ENCODE measurements around the gene ZBTB34. TPM values are rescaled to one million over a fixed set of nuclear protein-coding genes. Genes with fewer than 3 reads are reported as not detected.

Gene ZBTB34
- total RNA-seq, 1 donor, result 7.6 TPM

DNA sequence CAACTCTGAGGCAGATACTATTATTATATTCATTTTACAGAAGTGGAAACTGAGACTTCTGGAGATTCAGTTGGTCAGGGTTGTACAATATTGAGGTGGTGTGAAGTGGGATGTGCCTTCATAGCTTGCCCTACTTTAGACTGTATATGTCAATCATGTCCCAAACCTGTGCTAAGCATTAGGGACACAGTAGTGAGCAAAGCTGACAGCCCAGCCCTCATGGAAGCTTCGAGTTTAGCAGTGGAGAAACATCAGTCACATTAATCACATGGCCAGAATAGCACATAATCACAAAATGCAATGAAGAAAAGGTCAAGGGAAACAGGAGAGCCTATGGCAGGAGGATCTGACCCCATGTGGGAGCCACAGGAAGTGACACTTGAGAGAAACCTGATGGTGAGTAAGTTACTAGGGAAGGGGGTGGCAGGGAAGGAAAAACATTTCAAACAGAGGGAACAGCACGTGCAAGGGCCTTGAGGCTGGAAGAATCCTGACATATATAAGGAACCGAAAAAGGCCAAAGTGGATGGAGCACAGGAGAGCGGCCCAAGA lies 33.7 kb downstream of the ZBTB34 start:
- no peak overlapping the region for H3K27ac ChIP-seq (ENCODE audit: low read depth, low read length)
- H3K4me3 ChIP-seq (ENCODE audit: insufficient read depth, low read length), result no peak overlapping the region
- TF ChIP-seq, protein P1, sequence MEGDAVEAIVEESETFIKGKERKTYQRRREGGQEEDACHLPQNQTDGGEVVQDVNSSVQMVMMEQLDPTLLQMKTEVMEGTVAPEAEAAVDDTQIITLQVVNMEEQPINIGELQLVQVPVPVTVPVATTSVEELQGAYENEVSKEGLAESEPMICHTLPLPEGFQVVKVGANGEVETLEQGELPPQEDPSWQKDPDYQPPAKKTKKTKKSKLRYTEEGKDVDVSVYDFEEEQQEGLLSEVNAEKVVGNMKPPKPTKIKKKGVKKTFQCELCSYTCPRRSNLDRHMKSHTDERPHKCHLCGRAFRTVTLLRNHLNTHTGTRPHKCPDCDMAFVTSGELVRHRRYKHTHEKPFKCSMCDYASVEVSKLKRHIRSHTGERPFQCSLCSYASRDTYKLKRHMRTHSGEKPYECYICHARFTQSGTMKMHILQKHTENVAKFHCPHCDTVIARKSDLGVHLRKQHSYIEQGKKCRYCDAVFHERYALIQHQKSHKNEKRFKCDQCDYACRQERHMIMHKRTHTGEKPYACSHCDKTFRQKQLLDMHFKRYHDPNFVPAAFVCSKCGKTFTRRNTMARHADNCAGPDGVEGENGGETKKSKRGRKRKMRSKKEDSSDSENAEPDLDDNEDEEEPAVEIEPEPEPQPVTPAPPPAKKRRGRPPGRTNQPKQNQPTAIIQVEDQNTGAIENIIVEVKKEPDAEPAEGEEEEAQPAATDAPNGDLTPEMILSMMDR (IDR thresholded peaks at IDR 0.05; ENCODE audit: extremely low read depth, low read depth, low read length), result no peak
- H2AFZ ChIP-seq (ENCODE audit: low read length), result no peak overlapping the region
- H3K79me2 ChIP-seq (ENCODE audit: insufficient read depth, low read length), result no peaks in the 10 kb centered on the region
- no peaks in the 10 kb centered on the region for H3K4me1 ChIP-seq (ENCODE audit: insufficient read depth, low read length)
- DNase-seq (ENCODE audit: insufficient read length, low spot score, missing footprints), result no peak
- no peak overlapping the region for H3K4me2 ChIP-seq (ENCODE audit: insufficient read depth, low read length)
- H3K27me3 ChIP-seq (ENCODE audit: insufficient read depth, low read length), result no peaks in the 10 kb centered on the region
- H3K36me3 ChIP-seq (ENCODE audit: insufficient read depth, low read length), result no peaks in the 10 kb centered on the region
- no peaks in the 10 kb centered on the region for H4K20me1 ChIP-seq (ENCODE audit: insufficient read depth, low read length)
- no peaks in the 10 kb centered on the region for H3K9me3 ChIP-seq (ENCODE audit: low read depth, low read length)

DNA sequence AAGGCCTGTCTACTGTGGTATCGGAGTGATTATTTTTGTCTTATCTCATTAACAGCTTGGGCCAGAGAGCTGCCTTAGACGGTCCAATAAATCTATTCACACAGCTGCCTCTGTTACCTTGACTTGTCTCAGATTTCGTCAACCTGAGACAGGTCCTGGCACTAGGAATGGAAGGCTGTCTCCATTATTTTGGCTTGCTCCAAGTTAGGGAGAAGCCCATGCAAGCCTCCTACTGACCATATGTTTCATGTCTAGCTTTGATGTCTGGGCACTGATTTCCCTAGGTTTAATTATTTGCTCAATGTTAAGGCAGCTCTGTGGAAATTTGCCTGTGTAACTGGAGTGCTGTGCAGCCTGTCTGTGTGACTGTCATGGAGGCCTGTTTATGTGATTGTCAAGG lies 41.8 kb downstream of the ZBTB34 start:
- DNase-seq (ENCODE audit: insufficient read length, low spot score, missing footprints), result no peak
- Histone ChIP-seq H3K36me3 (ENCODE audit: insufficient read depth, low read length) (no peaks in the 10 kb centered on the region), H3K27ac (ENCODE audit: low read depth, low read length) (no peak overlapping the region), H3K79me2 (ENCODE audit: insufficient read depth, low read length) (no peaks in the 10 kb centered on the region), H3K9me3 (ENCODE audit: low read depth, low read length) (no peaks in the 10 kb centered on the region), H3K4me3 (ENCODE audit: insufficient read depth, low read length) (no peak overlapping the region), H4K20me1 (ENCODE audit: insufficient read depth, low read length) (no peaks in the 10 kb centered on the region), H3K4me2 (ENCODE audit: insufficient read depth, low read length) (no peak overlapping the region), H3K27me3 (ENCODE audit: insufficient read depth, low read length) (peaks cover 12% of the 10 kb centered on the region), H3K4me1 (ENCODE audit: insufficient read depth, low read length) (no peaks in the 10 kb centered on the region), H2AFZ (ENCODE audit: low read length) (no peak overlapping the region)
- TF ChIP-seq, protein P1 (IDR thresholded peaks at IDR 0.05; ENCODE audit: extremely low read depth, low read depth, low read length), result no peak

GRCh38 chr9:126904586-126904985 lies 44.1 kb downstream of the ZBTB34 start:
- no peak for DNase-seq (ENCODE audit: insufficient read length, low spot score, missing footprints)
- H3K36me3 ChIP-seq (ENCODE audit: insufficient read depth, low read length), result no peaks in the 10 kb centered on the region
- H3K27ac ChIP-seq (ENCODE audit: low read depth, low read length), result no peak overlapping the region
- H3K4me2 ChIP-seq (ENCODE audit: insufficient read depth, low read length), result no peak overlapping the region
- no peaks in the 10 kb centered on the region for H3K4me1 ChIP-seq (ENCODE audit: insufficient read depth, low read length)
- no peaks in the 10 kb centered on the region for H4K20me1 ChIP-seq (ENCODE audit: insufficient read depth, low read length)
- H2AFZ ChIP-seq (ENCODE audit: low read length), result no peak overlapping the region
- no peak overlapping the region for H3K4me3 ChIP-seq (ENCODE audit: insufficient read depth, low read length)
- H3K9me3 ChIP-seq (ENCODE audit: low read depth, low read length), result no peaks in the 10 kb centered on the region
- peaks cover 20% of the 10 kb centered on the region for H3K27me3 ChIP-seq (ENCODE audit: insufficient read depth, low read length)
- no peaks in the 10 kb centered on the region for H3K79me2 ChIP-seq (ENCODE audit: insufficient read depth, low read length)
- TF ChIP-seq, protein P1 (IDR thresholded peaks at IDR 0.05; ENCODE audit: extremely low read depth, low read depth, low read length), result no peak

DNA sequence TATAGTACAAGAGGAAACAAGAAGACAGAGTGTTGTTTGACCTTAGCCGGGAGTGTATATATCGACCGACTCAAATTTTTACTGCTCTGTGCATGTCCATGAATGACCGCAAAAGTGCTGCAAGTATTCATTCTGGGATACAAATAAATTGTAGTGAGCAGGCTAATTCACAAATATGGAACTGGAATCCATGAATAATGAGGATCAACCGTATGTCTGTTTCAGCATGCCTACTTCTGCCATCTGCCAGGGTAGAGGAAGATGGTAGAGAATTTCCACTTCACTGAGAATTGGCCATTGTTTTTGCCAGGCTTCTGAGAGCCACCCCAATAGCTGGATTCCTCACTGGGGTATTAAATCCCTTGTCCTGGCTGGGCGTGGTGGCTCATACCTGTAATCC lies 45.7 kb downstream of the ZBTB34 start:
- TF ChIP-seq, protein P1 (IDR thresholded peaks at IDR 0.05; ENCODE audit: extremely low read depth, low read depth, low read length), result no peak
- Histone ChIP-seq H3K27me3 (ENCODE audit: insufficient read depth, low read length) (peaks cover 20% of the 10 kb centered on the region), H4K20me1 (ENCODE audit: insufficient read depth, low read length) (no peaks in the 10 kb centered on the region), H3K36me3 (ENCODE audit: insufficient read depth, low read length) (no peaks in the 10 kb centered on the region), H3K4me1 (ENCODE audit: insufficient read depth, low read length) (no peaks in the 10 kb centered on the region), H2AFZ (ENCODE audit: low read length) (no peak overlapping the region), H3K27ac (ENCODE audit: low read depth, low read length) (no peak overlapping the region), H3K4me2 (ENCODE audit: insufficient read depth, low read length) (no peak overlapping the region), H3K9me3 (ENCODE audit: low read depth, low read length) (no peaks in the 10 kb centered on the region), H3K79me2 (ENCODE audit: insufficient read depth, low read length) (no peaks in the 10 kb centered on the region), H3K4me3 (ENCODE audit: insufficient read depth, low read length) (no peak overlapping the region)
- DNase-seq (ENCODE audit: insufficient read length, low spot score, missing footprints), result no peak
